ENCODE measurements around the gene CHRM4.

Gene CHRM4

GRCh38 chr11:46402957-46403902 lies 11.7 kb upstream of the CHRM4 start:
- DNase-seq: no peak

- DNase-seq: no peak
Measured at GRCh38 chr11:46397526-46397925, 6.0 kb upstream of the CHRM4 start.

- DNase-seq: no peak
Measured at GRCh38 chr11:46393759-46394158, 2.2 kb upstream of the CHRM4 start.

GRCh38 chr11:46393231-46393616 lies 1.6 kb upstream of the CHRM4 start:
- DNase-seq: no peak

- peak; percentile 72 for DNase-seq
Measured at GRCh38 chr11:46392421-46393230, 1.1 kb upstream of the CHRM4 start.

GRCh38 chr11:46391186-46391577 lies 394 bp downstream of the CHRM4 start:
- DNase-seq: no peak

GRCh38 chr11:46390331-46391171 lies 1.0 kb downstream of the CHRM4 start:
- no peak for DNase-seq

GRCh38 chr11:46389450-46390330 lies 1.9 kb downstream of the CHRM4 start:
- peak; percentile 64 for DNase-seq

- DNase-seq: no peak
Measured at GRCh38 chr11:46388619-46389449, 2.7 kb downstream of the CHRM4 start.

- DNase-seq: peak; percentile 62
Measured at GRCh38 chr11:46387919-46388618, 3.5 kb downstream of the CHRM4 start.

GRCh38 chr11:46387456-46387855 lies 4.1 kb downstream of the CHRM4 start:
- DNase-seq: no peak

GRCh38 chr11:46386674-46387073 lies 4.9 kb downstream of the CHRM4 start:
- DNase-seq: no peak

GRCh38 chr11:46386005-46386578 lies 5.5 kb downstream of the CHRM4 start:
- DNase-seq: peak; percentile 52

- DNase-seq: no peak
Measured at GRCh38 chr11:46385169-46386004, 6.2 kb downstream of the CHRM4 start.

GRCh38 chr11:46383974-46384701 lies 7.4 kb downstream of the CHRM4 start:
- DNase-seq: no peak

GRCh38 chr11:46383404-46383758 lies 8.2 kb downstream of the CHRM4 start:
- DNase-seq: no peak

GRCh38 chr11:46382646-46383403 lies 8.8 kb downstream of the CHRM4 start:
- DNase-seq: peak; percentile 25
